Heart right ventricle (tissue), 16 donors: Measurements from ENCODE around the gene SLC2A4RG. TPM values are rescaled to one million over a fixed set of nuclear protein-coding genes. Genes with fewer than 3 reads are reported as not detected.

ENCODE experiments used
- ATAC-seq, 8 donors: fragments of 200-7000 bp; cut with Tn5 transposase; one replicate each; pipeline ENCODE4 v1.9.1; 2020; ENCODE audit warnings: mild to moderate bottlenecking in 8 of 8, moderate library complexity in 8 of 8, moderate number of reproducible peaks in 1 of 8
- DNase-seq, 2 donors: peaks; one replicate each; pipeline ENCODE4 v3.0.0-alpha.2; 2020
- H3K27ac ChIP-seq, 10 donors: fragments of 200-600 bp; sonication (generic) in 2 of 10; one replicate each; pipeline versions ENCODE4 v1.5.0 to v1.8.0; 2020 to 2022; ENCODE audit warnings: mild to moderate bottlenecking in 3 of 10
- H3K27me3 ChIP-seq, 7 donors: fragments of 200-600 bp; one replicate each; pipeline ENCODE4 v1.8.0; 2021 to 2022; ENCODE audit warnings: mild to moderate bottlenecking in 2 of 7
- H3K36me3 ChIP-seq, 9 donors: fragments of 200-600 bp; sonication (generic) in 1 of 9; one replicate each; pipeline versions ENCODE4 v1.5.0 to v1.8.0; 2020 to 2022; ENCODE audit warnings: mild to moderate bottlenecking in 2 of 9
- H3K4me1 ChIP-seq, 9 donors: fragments of 200-600 bp; sonication (generic) in 1 of 9; one replicate each; pipeline versions ENCODE4 v1.5.0 to v1.8.0; 2020 to 2022; ENCODE audit warnings: mild to moderate bottlenecking in 4 of 9
- H3K4me3 ChIP-seq, 10 donors: fragments of 200-600 bp; sonication (generic) in 2 of 10; one replicate each; pipeline versions ENCODE4 v1.5.0 to v1.8.0; 2020 to 2022; ENCODE audit warnings: mild to moderate bottlenecking in 7 of 10, moderate library complexity in 2 of 10
- H3K9me3 ChIP-seq, 11 donors: fragments of 200-600 bp in 10 of 11; sonication (generic) in 2 of 11; one replicate each; pipeline versions ENCODE4 v1.5.0 to v1.8.0; 2013 to 2022; ENCODE audit warnings: mild to moderate bottlenecking in 2 of 11, control low read depth in 1 of 11, moderate library complexity in 1 of 11
- CTCF ChIP-seq, 9 donors: fragments of 200-600 bp; sonication (generic) in 2 of 9; IDR thresholded peaks; one replicate each; pipeline versions ENCODE4 v1.5.0 to v1.8.0; 2021 to 2022; ENCODE audit warnings: antibody characterized with exemption in 9 of 9, mild to moderate bottlenecking in 5 of 9, moderate library complexity in 1 of 9
- WGBS, 2 donors: extraction: QIAGEN DNeasy Blood & Tissue Kit; methylation state at CpG; one replicate each; pipeline ENCODE4 v1.1.7; 2013; ENCODE audit warnings: inconsistent platforms in 1 of 2; 5-methylcytosine and 5-hydroxymethylcytosine counted together
- intact Hi-C, 10 donors: fragments of 100-400 bp; cut with DNase I; formaldehyde crosslinking; loops; one replicate each; pipeline versions ENCODE4 v1.11.1 to v1.14.2; 2022
- polyA plus RNA-seq, 2 donors: library from polyadenylated mRNA; stranded (reverse); fragments of 200-250 nt; gene quantifications; one replicate each; pipeline ENCODE4 v1.2.3, GENCODE V29; 2013
- total RNA-seq, 10 donors: library from RNA; stranded (reverse); fragmentation: NEBNext Ultra II Directional in 3 of 10; extraction: Animal tissue kit (Norgen Biotek cat#: 25700) in 3 of 10; gene quantifications; one replicate each; pipeline versions ENCODE4 v1.2.1 to v1.2.4, GENCODE V29; 2021 to 2023
- donor health status: Arrhythmogenic right ventricular cardiomyopathy.
- donor health status: ischemic (EF 13 %, LVEDD 7.1; RV severe dilation, severe dysfunction).
- donor health status: healthy with polysubstance abuse.
- donor health status: DM: no; HTN: yes; CAD: no.
- donor health status: DM: no; HTN: no; CAD: no.
- donor health status: ischemic (EF 25% LVEDD 6.9; RV normal size, moderate dysfunction).
- donor health status: ischemic (EF 25% LVEDD 5.7; RV mildly dilated, moderate dysfunction).
- donor health status: healthy.
- donor health status: DM: yes; HTN: yes; CAD: no.
- donor health status: Ischemic cardiomyopathy.
- donor health status: ischemic (EF 35%, LVEDD 5.7; RV mildly dilated, moderate dysfunction).
- donor health status: nonischemic (EF 11% LVEDD 7.7; RV severe dilation, severe dysfunction).
- donor health status: DM: yes; HTN: yes; CAD: no.
- donor health status: PGD.
- donor health status: ischemic (EF 29% LVEDD 5.4; RV normal size, mild dysfunction).
- donor health status: nonischemic (EF 23%, LVEDD 6.1; RV moderate dilation, normal function).

Gene SLC2A4RG
- total and polyA plus RNA-seq, 12 donors = 36.3 to 114 (median 76.8) TPM

- H3K36me3 ChIP-seq = peaks cover 0 to 56% (median 21%) of the 10 kb centered on the region in 9 donors
- H3K9me3 ChIP-seq = no peaks in the 10 kb centered on the region
- peaks cover 28 to 51% (median 38%) of the 10 kb centered on the region in 9 donors for H3K4me1 ChIP-seq
- TF ChIP-seq CTCF (IDR thresholded peaks at IDR 0.05) = no peak
- 4 to 14% methylated on average over 23 to 26 of the region's 26 CpGs for WGBS, 2 donors
- no peak for ATAC-seq
- peak overlapping the region in 9 of 10 donors; percentile 1 to 79 (median 42) for H3K4me3 ChIP-seq
- intact Hi-C loops = loop anchor here in 1 of 10 donors (10.0 kb wide), 1 partner anchor 83 kb away; the partner anchor contains the start of genes RTEL1 and STMN3
- H3K27ac ChIP-seq = peak overlapping the region in 1 of 10 donors; percentile 89
- peaks cover 0 to 19% (median 0%) of the 10 kb centered on the region in 7 donors for H3K27me3 ChIP-seq
- DNase-seq = no peak
Observed at GRCh38 chr20:63737695-63737944, 2.0 kb upstream of the SLC2A4RG start.

GRCh38 chr20:63737945-63738686 lies 1.5 kb upstream of the SLC2A4RG start:
- H3K4me1 ChIP-seq = peaks cover 31 to 52% (median 38%) of the 10 kb centered on the region in 9 donors
- 30% methylated on average over 32 to 43 of the region's 43 CpGs for WGBS, 2 donors
- intact Hi-C loops = loop anchor here in 1 of 10 donors (10.0 kb wide), 1 partner anchor 83 kb away; the partner anchor contains the start of genes RTEL1 and STMN3
- H3K4me3 ChIP-seq = peak overlapping the region; percentile 1 to 79 (median 61)
- no peak for DNase-seq
- no peaks in the 10 kb centered on the region for H3K9me3 ChIP-seq
- no peak for TF ChIP-seq CTCF (IDR thresholded peaks at IDR 0.05)
- H3K27ac ChIP-seq = peak overlapping the region in 8 of 10 donors; percentile 89 to 97 (median 95)
- no peak for ATAC-seq
- peaks cover 0 to 59% (median 26%) of the 10 kb centered on the region in 9 donors for H3K36me3 ChIP-seq
- H3K27me3 ChIP-seq = peaks cover 0 to 19% (median 0%) of the 10 kb centered on the region in 7 donors

- Histone ChIP-seq H3K36me3 (peaks cover 0 to 59% (median 26%) of the 10 kb centered on the region in 9 donors), H3K4me3 (peak overlapping the region; percentile 38 to 79 (median 62)), H3K27me3 (peaks cover 0 to 19% (median 0%) of the 10 kb centered on the region in 7 donors), H3K4me1 (peaks cover 31 to 52% (median 38%) of the 10 kb centered on the region in 9 donors), H3K9me3 (no peaks in the 10 kb centered on the region), H3K27ac (peak overlapping the region; percentile 72 to 98 (median 95))
- peak in 1 of 9 donors; percentile 5 for TF ChIP-seq CTCF (IDR thresholded peaks at IDR 0.05)
- DNase-seq (peak; percentile 67 to 78), ATAC-seq (peak; percentile 32 to 53 (median 44))
- intact Hi-C loops = loop anchor here in 1 of 10 donors (10.0 kb wide), 1 partner anchor 84 kb away; the partner anchor contains the start of genes RTEL1 and STMN3
- 10 to 17% methylated on average over 26 of the region's 26 CpGs for WGBS, 2 donors
Observed at GRCh38 chr20:63738687-63739129, 868 bp upstream of the SLC2A4RG start.

- DNase-seq (peak in 1 of 2 donors; percentile 65), ATAC-seq (peak in 4 of 8 donors; percentile 0 to 13 (median 4))
- Histone ChIP-seq H3K9me3 (no peaks in the 10 kb centered on the region), H3K27me3 (peaks cover 0 to 19% (median 0%) of the 10 kb centered on the region in 7 donors), H3K27ac (peak overlapping the region; percentile 84 to 96 (median 92)), H3K4me3 (peak overlapping the region; percentile 30 to 86 (median 70)), H3K4me1 (peaks cover 31 to 52% (median 38%) of the 10 kb centered on the region in 9 donors), H3K36me3 (peaks cover 0 to 59% (median 25%) of the 10 kb centered on the region in 9 donors)
- WGBS, 2 donors = 0 to 1% methylated on average over 55 to 79 of the region's 80 CpGs
- no peak for TF ChIP-seq CTCF (IDR thresholded peaks at IDR 0.05)
- intact Hi-C loops = no loop called here
Observed at GRCh38 chr20:63740070-63740626, 572 bp downstream of the SLC2A4RG start.
